PC-3 (cell line): ENCODE results near the gene OGDH. TPM values are rescaled to one million over a fixed set of nuclear protein-coding genes. Genes with fewer than 3 reads are reported as not detected.
A peak's percentile ranks its signal among the peaks of the same experiment; 100 is the strongest.

ENCODE experiments used
- ATAC-seq: fragments of 200-7000 bp; cut with Tn5 transposase; 2 replicates; pipeline ENCODE4 v1.9.1; 2020; ENCODE audit warnings: mild to moderate bottlenecking, moderate library complexity
- BruUV-seq: library from RNA; stranded (reverse); fragments of 400-500 nt; replicated peaks from 2 replicates; lab custom pipeline; 2021; lab: Mats Ljungman, UMichigan
- CTCF ChIA-PET: fragments of 300-600 bp; sonication (Branson Sonifier 250); formaldehyde crosslinking; loops from one replicate; lab custom pipeline; 2022; ENCODE audit warnings: antibody characterized with exemption; lab: Charles Lee
- POLR2A ChIA-PET: fragments of 300-600 bp; sonication (Branson Sonifier 250); formaldehyde crosslinking; loops from one replicate; lab custom pipeline; 2022; ENCODE audit warnings: antibody characterized with exemption; ENCODE audit not compliant: unreplicated experiment; lab: Charles Lee
- DNase-seq: peaks from one replicate; pipeline ENCODE4 v3.0.0-alpha.2; 2015
- H2AFZ ChIP-seq: fragments of 300-600 bp; sonication (generic); 2 replicates; pipeline ENCODE4 v1.6.0; 2016; ENCODE audit warnings: antibody characterized with exemption, low read length
- H3F3A ChIP-seq: fragments of 300-600 bp; sonication (generic); one replicate; pipeline ENCODE4 v1.6.0; 2017; ENCODE audit warnings: antibody characterized with exemption, low read length, control low read depth, mild to moderate bottlenecking; ENCODE audit not compliant: unreplicated experiment
- H3K27ac ChIP-seq: fragments of 300-600 bp; sonication (generic); 2 replicates; pipeline ENCODE4 v1.5.1; 2016; ENCODE audit warnings: mild to moderate bottlenecking, low read length
- H3K27me3 ChIP-seq: fragments of 300-600 bp; sonication (generic); 2 replicates; pipeline ENCODE4 v1.6.1; 2016; ENCODE audit warnings: low read length, mixed read lengths
- H3K36me3 ChIP-seq: fragments of 300-600 bp; sonication (generic); 2 replicates; pipeline ENCODE4 v1.6.1; 2016; ENCODE audit warnings: low read depth, mixed run types, low read length, mixed read lengths
- H3K4me1 ChIP-seq: fragments of 300-600 bp; sonication (generic); 2 replicates; pipeline ENCODE4 v1.5.1; 2016; ENCODE audit warnings: low read length; ENCODE audit not compliant: insufficient read depth
- H3K4me2 ChIP-seq: fragments of 300-600 bp; sonication (generic); 2 replicates; pipeline ENCODE4 v1.6.0; 2016; ENCODE audit warnings: low read length
- H3K4me3 ChIP-seq: fragments of 300-600 bp; sonication (generic); 2 replicates; pipeline ENCODE4 v1.5.1; 2016; ENCODE audit warnings: mild to moderate bottlenecking, low read length, mixed read lengths
- H3K79me2 ChIP-seq: fragments of 300-600 bp; sonication (generic); 2 replicates; pipeline ENCODE4 v1.6.1; 2017; ENCODE audit warnings: low read length, mixed read lengths
- H3K9ac ChIP-seq: fragments of 300-600 bp; sonication (generic); 2 replicates; pipeline ENCODE4 v1.6.0; 2016; ENCODE audit warnings: mild to moderate bottlenecking, low read length
- H3K9me2 ChIP-seq: fragments of 300-600 bp; sonication (generic); replicated peaks from 2 replicates; pipeline ENCODE4 v1.6.1; 2016; ENCODE audit warnings: mixed run types, low read length, mixed read lengths
- H3K9me3 ChIP-seq: fragments of 300-600 bp; sonication (generic); 2 replicates; pipeline ENCODE4 v1.6.1; 2016; ENCODE audit warnings: low read length, mixed read lengths
- H4K20me1 ChIP-seq: fragments of 300-600 bp; sonication (generic); 2 replicates; pipeline ENCODE4 v1.6.1; 2016; ENCODE audit warnings: low read length, mixed read lengths
- EZH2 ChIP-seq: fragments of 300-600 bp; sonication (generic); IDR thresholded peaks from one replicate; pipeline ENCODE4 v1.6.1; 2017; ENCODE audit warnings: antibody characterized with exemption, mild to moderate bottlenecking, low read length; ENCODE audit not compliant: unreplicated experiment
- EZH2phosphoT487 ChIP-seq: fragments of 300-600 bp; sonication (generic); IDR thresholded peaks from 2 replicates; pipeline ENCODE4 v1.6.1; 2018; ENCODE audit warnings: mild to moderate bottlenecking, antibody characterized with exemption, low read length, borderline replicate concordance
- intact Hi-C: fragments of 100-400 bp; cut with micrococcal nuclease; formaldehyde crosslinking; loops from 2 replicates; pipeline ENCODE4 v1.9.0; 2023
- total RNA-seq: library from RNA; depleted of rRNA; stranded (reverse); fragments of >200 nt; gene quantifications from 2 replicates; pipeline ENCODE4 v1.2.3, GENCODE V29; 2014
- TF ChIP-seq, protein P1 (sequence below): fragments of 300-600 bp; sonication (generic); conservative IDR thresholded peaks from 2 replicates; pipeline ENCODE4 v1.5.1; 2017; ENCODE audit warnings: antibody characterized with exemption, low read depth, mild to moderate bottlenecking, low read length

OGDH gene
- total RNA-seq, 1 experiment from 2014 or later: 66.2 TPM

DNA sequence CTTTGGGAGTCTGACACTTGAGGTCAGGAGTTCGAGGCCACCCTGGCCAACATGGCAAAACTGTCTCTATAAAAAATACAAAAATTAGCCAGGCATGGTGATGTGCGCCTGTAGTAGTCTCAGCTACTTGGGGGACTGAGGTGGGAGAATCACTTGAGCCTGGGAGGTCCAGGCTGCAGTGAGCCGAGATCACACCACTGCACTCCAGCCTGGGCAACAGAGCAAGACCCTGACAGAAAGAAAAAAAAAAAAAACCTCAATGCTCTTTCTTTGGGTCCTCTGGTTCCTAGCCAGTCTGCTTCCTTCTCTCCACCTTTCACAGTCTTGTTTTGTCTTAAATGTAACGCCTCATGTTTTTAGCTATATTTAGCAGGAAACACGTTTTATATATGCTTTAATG lies 9.4 kb downstream of the OGDH start:
- Histone ChIP-seq H3K4me1 (peaks cover 33% of the 10 kb centered on the region), H3K4me3 (no peak overlapping the region), H3K36me3 (peaks cover 8% of the 10 kb centered on the region), H3K4me2 (no peak overlapping the region), H3K9me2 (no peaks in the 10 kb centered on the region), H4K20me1 (no peaks in the 10 kb centered on the region), H3K27ac (no peak overlapping the region), H3K9ac (no peak overlapping the region), H3K9me3 (no peaks in the 10 kb centered on the region), H3K79me2 (peaks cover 95% of the 10 kb centered on the region), H2AFZ (no peak overlapping the region), H3F3A (no peaks in the 10 kb centered on the region), H3K27me3 (no peaks in the 10 kb centered on the region)
- TF ChIP-seq, protein P1, sequence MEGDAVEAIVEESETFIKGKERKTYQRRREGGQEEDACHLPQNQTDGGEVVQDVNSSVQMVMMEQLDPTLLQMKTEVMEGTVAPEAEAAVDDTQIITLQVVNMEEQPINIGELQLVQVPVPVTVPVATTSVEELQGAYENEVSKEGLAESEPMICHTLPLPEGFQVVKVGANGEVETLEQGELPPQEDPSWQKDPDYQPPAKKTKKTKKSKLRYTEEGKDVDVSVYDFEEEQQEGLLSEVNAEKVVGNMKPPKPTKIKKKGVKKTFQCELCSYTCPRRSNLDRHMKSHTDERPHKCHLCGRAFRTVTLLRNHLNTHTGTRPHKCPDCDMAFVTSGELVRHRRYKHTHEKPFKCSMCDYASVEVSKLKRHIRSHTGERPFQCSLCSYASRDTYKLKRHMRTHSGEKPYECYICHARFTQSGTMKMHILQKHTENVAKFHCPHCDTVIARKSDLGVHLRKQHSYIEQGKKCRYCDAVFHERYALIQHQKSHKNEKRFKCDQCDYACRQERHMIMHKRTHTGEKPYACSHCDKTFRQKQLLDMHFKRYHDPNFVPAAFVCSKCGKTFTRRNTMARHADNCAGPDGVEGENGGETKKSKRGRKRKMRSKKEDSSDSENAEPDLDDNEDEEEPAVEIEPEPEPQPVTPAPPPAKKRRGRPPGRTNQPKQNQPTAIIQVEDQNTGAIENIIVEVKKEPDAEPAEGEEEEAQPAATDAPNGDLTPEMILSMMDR: no peak
- TF ChIP-seq EZH2phosphoT487: no peak
- TF ChIP-seq EZH2: no peak
- no peak for DNase-seq
- no TSS peak for BruUV-seq
- ChIA-PET POLR2A (interaction anchor here (0.6 kb wide), 1 partner anchor 9 kb away, joined by 4 read pairs; the partner anchor contains the start of gene OGDH), CTCF (no interaction called here)
- no peak for ATAC-seq
- intact Hi-C loops: no loop called here

DNA sequence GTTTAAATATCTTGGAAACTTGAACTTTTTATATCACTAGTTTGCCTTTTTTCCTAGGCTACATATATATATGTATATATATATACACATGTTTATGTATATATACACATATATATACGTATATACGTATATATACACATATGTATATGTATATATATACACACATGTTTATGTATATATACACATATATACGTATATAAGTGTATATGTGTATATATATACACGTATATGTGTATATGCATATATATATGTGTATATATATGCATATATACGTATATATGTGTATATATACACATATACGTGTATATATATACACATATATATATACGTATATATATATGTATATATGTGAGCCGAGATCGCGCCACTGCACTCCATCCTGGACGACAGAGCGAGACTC lies 10.1 kb downstream of the OGDH start:
- ATAC-seq (no peak), DNase-seq (no peak)
- no TSS peak for BruUV-seq
- no peak for TF ChIP-seq EZH2phosphoT487
- TF ChIP-seq, protein P1: no peak
- no peak for TF ChIP-seq EZH2
- Histone ChIP-seq H4K20me1 (no peaks in the 10 kb centered on the region), H3K36me3 (peaks cover 8% of the 10 kb centered on the region), H3K4me3 (no peak overlapping the region), H3K9me2 (no peaks in the 10 kb centered on the region), H3K9ac (no peak overlapping the region), H3K4me1 (peaks cover 39% of the 10 kb centered on the region), H3F3A (no peaks in the 10 kb centered on the region), H3K9me3 (no peaks in the 10 kb centered on the region), H3K27me3 (no peaks in the 10 kb centered on the region), H2AFZ (no peak overlapping the region), H3K4me2 (no peak overlapping the region), H3K27ac (no peak overlapping the region), H3K79me2 (peaks cover 96% of the 10 kb centered on the region)
- ChIA-PET CTCF (no interaction called here), POLR2A (interaction anchor here (0.6 to 0.7 kb wide), 2 partner anchors 10 to 113 kb away, joined by 4 read pairs; partner anchors contain the start of gene OGDH)
- intact Hi-C loops: no loop called here

GRCh38 chr7:44617225-44617890 lies 10.9 kb downstream of the OGDH start:
- intact Hi-C loops: no loop called here
- BruUV-seq: no TSS peak
- 0 out of 2 replicates have a peak overlapping the region, but pooled peaks have one; percentile 62 for H3K9ac ChIP-seq
- ATAC-seq (peak; percentile 14; the same call in 1 of the 2 replicates), DNase-seq (peak; percentile 51)
- TF ChIP-seq, protein P1: no peak
- TF ChIP-seq EZH2 (no peak), EZH2phosphoT487 (no peak)
- H3K79me2 ChIP-seq: peaks cover 97% of the 10 kb centered on the region
- H2AFZ ChIP-seq: no peak overlapping the region
- peak overlapping the region; percentile 85 for H3K27ac ChIP-seq
- H3F3A ChIP-seq: no peaks in the 10 kb centered on the region
- no peak overlapping the region for H3K4me3 ChIP-seq
- ChIA-PET CTCF (no interaction called here), POLR2A (interaction anchor here (0.7 kb wide), 1 partner anchor 113 kb away, joined by 4 read pairs; no protein-coding TSS in a partner anchor)
- H3K36me3 ChIP-seq: peaks cover 8% of the 10 kb centered on the region
- peak overlapping the region; percentile 82 for H3K4me2 ChIP-seq
- no peaks in the 10 kb centered on the region for H3K27me3 ChIP-seq
- no peaks in the 10 kb centered on the region for H3K9me3 ChIP-seq
- H3K9me2 ChIP-seq: no peaks in the 10 kb centered on the region
- H3K4me1 ChIP-seq: peaks cover 39% of the 10 kb centered on the region
- H4K20me1 ChIP-seq: no peaks in the 10 kb centered on the region
